ENCODE results near the gene ZNF341. TPM values are rescaled to one million over a fixed set of nuclear protein-coding genes. Genes with fewer than 3 reads are reported as not detected.

ZNF341 gene
- total and polyA plus RNA-seq, 2 of the 8 experiments (the other 6 are each of a cell fraction or from before 2014, with no cell fraction given), result 5.8 to 6.4 TPM

DNA sequence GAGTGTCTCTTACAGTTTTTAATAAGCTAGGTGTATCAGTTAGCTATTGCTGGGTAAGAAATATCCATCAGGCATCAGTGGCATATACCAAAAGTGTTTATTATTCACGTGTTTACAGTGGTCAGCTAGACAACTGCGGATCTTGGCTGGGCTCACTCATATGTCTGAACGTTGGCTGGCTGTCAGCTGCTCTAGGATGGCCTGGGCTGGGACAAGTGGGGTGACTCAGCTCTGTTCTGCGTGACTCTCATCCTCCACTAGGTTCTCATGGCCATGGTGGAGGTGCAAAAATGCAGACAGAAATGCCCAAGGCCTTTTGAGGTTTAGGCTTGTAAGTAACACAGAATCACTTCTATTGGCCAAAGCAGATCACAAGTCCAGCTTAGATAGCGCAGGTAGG is 22.0 kb downstream of the ZNF341 start:
- Histone ChIP-seq H3K27ac (ENCODE audit: low read depth, low read length) (no peak overlapping the region), H2BK12ac (ENCODE audit: low read depth, low read length) (no peak overlapping the region), H3K4ac (replicated peaks; ENCODE audit: insufficient read length, low read depth, low read length) (no peak overlapping the region), H3K79me2 (ENCODE audit: control insufficient read depth in 1 of 2, insufficient read depth in 2 of 2, low read length in 2 of 2) (no peaks in the 10 kb centered on the region), H3K14ac (ENCODE audit: insufficient read length) (no peak overlapping the region), H2BK120ac (replicated peaks; ENCODE audit: low read depth, low read length) (no peak overlapping the region), H3K9ac (replicated peaks in 1 of 4; ENCODE audit: extremely low read depth in 1 of 4, low read depth in 3 of 4, low read length in 3 of 4) (no peak overlapping the region), H3K23me2 (ENCODE audit: low read depth, low read length) (no peaks in the 10 kb centered on the region), H2BK15ac (ENCODE audit: low read length) (no peak overlapping the region), H2BK5ac (ENCODE audit: low read depth, low read length) (no peak overlapping the region), H3K4me3 (ENCODE audit: extremely low read depth in 1 of 4, insufficient read depth in 2 of 4, low read depth in 3 of 4, low read length in 4 of 4) (no peak overlapping the region), H3K36me3 (ENCODE audit: control insufficient read depth in 2 of 4, insufficient read depth in 4 of 4, low read length in 3 of 4) (peaks cover 0 to 8% (median 0%) of the 10 kb centered on the region in 4 experiments; a peak in 4 of 8 replicates), H2AK5ac (ENCODE audit: low read depth, low read length) (no peak overlapping the region), H3K4me1 (replicated peaks in 1 of 4; ENCODE audit: control insufficient read depth in 3 of 4, insufficient read depth in 4 of 4, low read length in 3 of 4) (peaks cover 0 to 2% (median 0%) of the 10 kb centered on the region in 4 experiments; a peak in 2 of 7 replicates), H3K23ac (ENCODE audit: insufficient read length) (no peak overlapping the region), H3K56ac (replicated peaks; ENCODE audit: insufficient read length, low read depth, low read length) (no peak overlapping the region), H4K8ac (ENCODE audit: extremely low read depth, insufficient read depth, low read length) (no peak overlapping the region), H3K27me3 (replicated peaks in 1 of 4; ENCODE audit: control insufficient read depth in 3 of 4, extremely low read depth in 1 of 4, insufficient read depth in 3 of 4, low read length in 3 of 4) (no peaks in the 10 kb centered on the region), H2AFZ (ENCODE audit: low read length) (no peak overlapping the region), H4K91ac (replicated peaks; ENCODE audit: insufficient read length, low read length) (no peak overlapping the region), H4K5ac (ENCODE audit: insufficient read length, low read depth, low read length) (no peak overlapping the region), H3K4me2 (ENCODE audit: insufficient read depth in 1 of 2, low read depth in 2 of 2, low read length in 2 of 2) (no peak overlapping the region), H3K9me3 (ENCODE audit: insufficient read depth in 2 of 2, low read depth in 1 of 2, low read length in 1 of 2) (no peaks in the 10 kb centered on the region; a peak in 1 of 4 replicates), H3K79me1 (ENCODE audit: low read depth, low read length) (no peaks in the 10 kb centered on the region), H3K18ac (ENCODE audit: extremely low read depth, low read length) (no peak overlapping the region), H4K20me1 (replicated peaks in 1 of 2; ENCODE audit: control insufficient read depth in 1 of 2, insufficient read depth in 2 of 2, low read length in 2 of 2) (no peaks in the 10 kb centered on the region), H2BK20ac (ENCODE audit: low read length) (no peak overlapping the region)
- POLR2A ChIA-PET (ENCODE audit: partially characterized antibody), result interaction anchor here (1.2 kb wide), 1 partner anchor 55 kb away, joined by 3 read pairs; no protein-coding TSS in a partner anchor
- no peak for FAIRE-seq
- no peak for DNase-seq (ENCODE audit: low read depth in 1 of 2, low spot score in 2 of 2)
- 82% methylated on average over 5 of the region's 5 CpGs; no CpG with 5 or more reads in 1 of the 2 experiments for WGBS, 2 experiments (ENCODE audit: extremely low coverage in 1 of 2, insufficient coverage in 1 of 2, insufficient read length in 1 of 2, insufficient replicate concordance in 2 of 2, low coverage in 1 of 2, low lambda C conversion rate in 2 of 2, missing lambda C conversion rate in 1 of 2)
- CTCF ChIA-PET (ENCODE audit: partially characterized antibody), result interaction anchor here (0.7 to 1.5 kb wide), 4 partner anchors 10 to 315 kb away, joined by 3 to 4 read pairs (median 4); no protein-coding TSS in a partner anchor
- TF ChIP-seq CREB1 (IDR thresholded peaks at IDR 0.05) (no peak), POLR2A (IDR thresholded peaks at IDR 0.05; ENCODE audit: control extremely low read depth in 1 of 2, low read depth in 2 of 2, low read length in 2 of 2) (no peak), EP300 (IDR thresholded peaks at IDR 0.05; ENCODE audit: borderline replicate concordance in 1 of 2, low read depth in 2 of 2, low read length in 2 of 2) (no peak), RBBP5 (IDR thresholded peaks at IDR 0.05; ENCODE audit: borderline replicate concordance, low read depth, low read length) (no peak), CHD1 (IDR thresholded peaks at IDR 0.05; ENCODE audit: low read depth, low read length) (no peak), GTF2F1 (IDR thresholded peaks at IDR 0.05; ENCODE audit: borderline replicate concordance, low read depth, low read length) (no peak)
- TF ChIP-seq, protein P1, sequence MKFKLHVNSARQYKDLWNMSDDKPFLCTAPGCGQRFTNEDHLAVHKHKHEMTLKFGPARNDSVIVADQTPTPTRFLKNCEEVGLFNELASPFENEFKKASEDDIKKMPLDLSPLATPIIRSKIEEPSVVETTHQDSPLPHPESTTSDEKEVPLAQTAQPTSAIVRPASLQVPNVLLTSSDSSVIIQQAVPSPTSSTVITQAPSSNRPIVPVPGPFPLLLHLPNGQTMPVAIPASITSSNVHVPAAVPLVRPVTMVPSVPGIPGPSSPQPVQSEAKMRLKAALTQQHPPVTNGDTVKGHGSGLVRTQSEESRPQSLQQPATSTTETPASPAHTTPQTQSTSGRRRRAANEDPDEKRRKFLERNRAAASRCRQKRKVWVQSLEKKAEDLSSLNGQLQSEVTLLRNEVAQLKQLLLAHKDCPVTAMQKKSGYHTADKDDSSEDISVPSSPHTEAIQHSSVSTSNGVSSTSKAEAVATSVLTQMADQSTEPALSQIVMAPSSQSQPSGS (IDR thresholded peaks at IDR 0.05; ENCODE audit: low read length), result no peak
- TF ChIP-seq, protein P2, sequence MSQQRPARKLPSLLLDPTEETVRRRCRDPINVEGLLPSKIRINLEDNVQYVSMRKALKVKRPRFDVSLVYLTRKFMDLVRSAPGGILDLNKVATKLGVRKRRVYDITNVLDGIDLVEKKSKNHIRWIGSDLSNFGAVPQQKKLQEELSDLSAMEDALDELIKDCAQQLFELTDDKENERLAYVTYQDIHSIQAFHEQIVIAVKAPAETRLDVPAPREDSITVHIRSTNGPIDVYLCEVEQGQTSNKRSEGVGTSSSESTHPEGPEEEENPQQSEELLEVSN (IDR thresholded peaks at IDR 0.05), result no peak
- TF ChIP-seq, protein P3, sequence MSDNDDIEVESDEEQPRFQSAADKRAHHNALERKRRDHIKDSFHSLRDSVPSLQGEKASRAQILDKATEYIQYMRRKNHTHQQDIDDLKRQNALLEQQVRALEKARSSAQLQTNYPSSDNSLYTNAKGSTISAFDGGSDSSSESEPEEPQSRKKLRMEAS (IDR thresholded peaks at IDR 0.05), result no peak

Data from H1 (cell line).